Femur (tissue), 1 donor: ENCODE results near the gene POLR2E.

Experiments
- DNase-seq: peaks from one replicate; pipeline ENCODE4 v3.0.0-alpha.2; 2017

The POLR2E gene

DNA sequence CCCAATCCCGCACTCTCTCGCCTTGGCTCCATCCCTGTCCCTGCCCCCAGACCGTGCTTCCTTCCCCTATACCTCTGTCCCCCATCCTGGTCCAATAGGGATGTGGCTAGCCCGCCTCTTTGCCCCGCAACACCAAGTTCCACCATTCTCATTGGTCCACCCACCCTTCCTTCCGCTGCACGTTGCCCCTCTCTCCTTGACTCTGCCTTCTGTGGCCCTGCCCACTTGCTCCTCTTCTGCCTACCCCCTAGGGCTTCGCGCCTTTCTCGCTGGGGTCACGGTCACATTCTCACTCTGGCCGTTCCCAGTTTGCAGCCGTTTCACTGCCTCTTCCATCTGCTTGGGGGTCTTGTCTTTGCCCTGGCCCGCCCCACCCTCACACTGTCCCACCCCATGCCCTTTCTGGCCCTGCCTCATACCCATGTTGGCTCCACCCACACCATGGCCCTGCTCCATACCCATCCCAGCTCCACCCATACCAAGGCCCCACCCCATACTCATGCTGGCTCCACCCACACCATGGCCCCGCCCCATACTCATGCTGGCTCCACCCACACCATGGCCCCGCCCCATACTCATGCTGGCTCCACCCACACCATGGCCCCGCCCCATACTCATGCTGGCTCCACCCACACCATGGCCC lies 32.7 kb downstream of the POLR2E start:
- DNase-seq, result no peak

DNA sequence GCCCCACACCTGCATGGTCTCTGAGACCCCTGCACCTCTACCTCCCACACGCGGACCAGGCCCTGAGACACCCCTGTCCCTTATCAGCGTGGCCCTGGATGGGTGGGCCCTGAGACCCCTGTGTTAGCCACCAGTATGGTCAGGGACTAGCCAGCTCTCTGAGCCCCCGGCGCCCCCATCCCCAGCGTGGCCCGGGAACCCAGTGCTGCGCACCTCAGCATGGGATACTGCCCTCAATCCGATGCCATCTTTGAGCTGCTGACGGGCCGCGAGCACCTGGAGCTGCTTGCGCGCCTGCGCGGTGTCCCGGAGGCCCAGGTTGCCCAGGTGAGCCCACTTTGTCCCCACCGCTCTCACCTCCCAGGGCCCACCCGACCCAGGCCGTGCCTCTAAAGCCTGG lies 33.2 kb downstream of the POLR2E start:
- DNase-seq, result no peak

DNA sequence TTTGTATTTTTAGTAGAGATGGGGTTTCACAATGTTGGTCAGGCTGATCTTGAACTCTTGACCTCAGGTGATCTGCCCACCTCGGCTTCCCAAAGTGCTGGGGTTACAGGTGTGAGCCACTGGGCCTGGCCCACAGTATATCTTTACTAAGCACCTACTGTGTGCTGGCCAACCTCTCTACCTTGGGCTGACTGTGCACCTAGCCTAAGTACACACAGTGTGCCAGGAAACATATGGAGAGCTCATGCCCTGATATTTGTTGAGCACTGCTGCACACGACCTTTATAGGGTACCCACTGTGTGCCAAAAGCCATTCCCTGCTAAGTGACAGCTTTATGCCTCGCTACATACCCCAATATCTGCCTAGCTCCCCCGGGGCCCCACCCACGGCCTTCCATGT lies 34.5 kb downstream of the POLR2E start:
- no peak for DNase-seq

DNA sequence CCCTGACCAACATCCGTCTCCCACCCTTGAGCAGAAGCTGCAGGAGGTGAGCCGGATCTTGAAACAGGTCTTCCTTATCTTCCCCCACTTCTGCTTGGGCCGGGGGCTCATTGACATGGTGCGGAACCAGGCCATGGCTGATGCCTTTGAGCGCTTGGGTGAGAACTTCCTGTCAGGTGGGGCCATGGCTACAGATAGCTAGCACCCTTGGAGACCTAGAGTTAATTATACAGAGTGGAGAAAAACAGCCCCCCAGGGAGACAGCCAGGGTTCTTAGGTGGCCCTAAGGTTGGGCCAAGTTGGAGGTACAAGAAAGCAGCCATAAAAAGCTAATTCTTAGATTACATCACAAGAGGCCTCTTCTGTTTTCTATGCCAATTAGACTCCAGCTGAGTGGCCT lies 37.1 kb downstream of the POLR2E start:
- no peak for DNase-seq

DNA sequence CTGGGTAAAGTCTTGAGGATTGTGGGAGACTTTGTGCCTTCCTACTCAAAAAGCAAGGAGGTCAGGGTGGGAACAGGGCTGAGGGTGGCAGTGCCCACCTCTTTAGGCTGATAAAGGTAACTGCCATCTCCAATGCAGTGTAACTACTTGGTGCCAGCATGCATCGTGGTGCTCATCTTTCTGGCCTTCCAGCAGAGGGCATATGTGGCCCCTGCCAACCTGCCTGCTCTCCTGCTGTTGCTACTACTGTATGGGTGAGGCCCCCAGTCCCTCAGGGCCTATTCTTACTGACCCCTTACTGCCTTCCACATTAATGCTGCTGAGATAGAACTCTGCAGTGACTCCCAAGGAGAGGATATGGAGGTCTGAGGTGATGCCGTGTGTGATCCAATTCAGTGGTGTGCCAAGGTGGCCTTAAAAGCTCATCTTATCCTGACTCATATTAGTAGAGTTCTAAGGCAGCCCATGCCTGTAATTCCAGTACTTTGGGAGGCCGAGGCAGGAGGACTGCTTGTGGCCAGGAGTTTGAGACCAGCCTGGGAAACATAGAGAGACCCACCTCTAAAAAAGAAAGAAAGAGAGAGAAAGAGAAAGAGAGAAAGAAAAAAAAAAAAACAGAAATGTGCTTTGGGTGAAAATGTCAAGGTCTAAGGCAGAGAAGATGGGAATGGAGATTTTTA lies 37.9 kb downstream of the POLR2E start:
- no peak for DNase-seq

DNA sequence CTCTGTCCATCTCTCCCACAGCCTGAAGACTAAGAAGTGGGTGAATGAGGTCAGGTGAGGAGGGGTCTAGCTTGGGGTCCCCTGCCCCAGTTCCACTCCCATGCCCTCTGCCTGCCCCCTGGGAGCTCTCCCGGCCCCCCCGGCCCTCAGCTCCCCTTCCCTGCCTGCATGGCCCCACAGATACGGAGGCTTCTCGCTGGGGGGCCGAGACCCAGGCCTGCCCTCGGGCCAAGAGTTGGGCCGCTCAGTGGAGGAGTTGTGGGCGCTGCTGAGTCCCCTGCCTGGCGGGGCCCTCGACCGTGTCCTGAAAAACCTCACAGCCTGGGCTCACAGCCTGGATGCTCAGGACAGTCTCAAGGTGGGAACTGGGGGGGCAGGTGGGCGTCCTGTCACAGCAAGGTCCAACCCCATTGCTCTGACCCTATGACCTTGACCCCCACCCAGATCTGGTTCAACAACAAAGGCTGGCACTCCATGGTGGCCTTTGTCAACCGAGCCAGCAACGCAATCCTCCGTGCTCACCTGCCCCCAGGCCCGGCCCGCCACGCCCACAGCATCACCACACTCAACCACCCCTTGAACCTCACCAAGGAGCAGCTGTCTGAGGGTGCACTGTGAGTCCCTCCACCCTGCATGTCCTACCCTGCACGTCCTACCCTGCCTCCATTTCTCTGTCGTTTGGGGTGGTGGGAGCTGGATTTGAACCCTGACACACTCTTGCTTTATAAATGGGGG lies 39.1 kb downstream of the POLR2E start:
- no peak for DNase-seq

DNA sequence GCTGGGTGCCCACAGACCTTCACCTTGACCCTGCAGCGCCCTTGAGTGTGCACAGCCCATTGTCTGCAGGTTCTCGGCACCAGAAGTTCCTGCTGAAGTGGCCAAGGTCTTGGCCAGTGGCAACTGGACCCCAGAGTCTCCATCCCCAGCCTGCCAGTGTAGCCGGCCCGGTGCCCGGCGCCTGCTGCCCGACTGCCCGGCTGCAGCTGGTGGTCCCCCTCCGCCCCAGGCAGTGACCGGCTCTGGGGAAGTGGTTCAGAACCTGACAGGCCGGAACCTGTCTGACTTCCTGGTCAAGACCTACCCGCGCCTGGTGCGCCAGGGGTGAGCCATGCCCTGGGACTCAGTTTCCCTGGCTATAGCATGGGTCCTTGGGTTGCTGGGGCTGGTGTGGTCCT lies 40.1 kb downstream of the POLR2E start:
- DNase-seq, result no peak

DNA sequence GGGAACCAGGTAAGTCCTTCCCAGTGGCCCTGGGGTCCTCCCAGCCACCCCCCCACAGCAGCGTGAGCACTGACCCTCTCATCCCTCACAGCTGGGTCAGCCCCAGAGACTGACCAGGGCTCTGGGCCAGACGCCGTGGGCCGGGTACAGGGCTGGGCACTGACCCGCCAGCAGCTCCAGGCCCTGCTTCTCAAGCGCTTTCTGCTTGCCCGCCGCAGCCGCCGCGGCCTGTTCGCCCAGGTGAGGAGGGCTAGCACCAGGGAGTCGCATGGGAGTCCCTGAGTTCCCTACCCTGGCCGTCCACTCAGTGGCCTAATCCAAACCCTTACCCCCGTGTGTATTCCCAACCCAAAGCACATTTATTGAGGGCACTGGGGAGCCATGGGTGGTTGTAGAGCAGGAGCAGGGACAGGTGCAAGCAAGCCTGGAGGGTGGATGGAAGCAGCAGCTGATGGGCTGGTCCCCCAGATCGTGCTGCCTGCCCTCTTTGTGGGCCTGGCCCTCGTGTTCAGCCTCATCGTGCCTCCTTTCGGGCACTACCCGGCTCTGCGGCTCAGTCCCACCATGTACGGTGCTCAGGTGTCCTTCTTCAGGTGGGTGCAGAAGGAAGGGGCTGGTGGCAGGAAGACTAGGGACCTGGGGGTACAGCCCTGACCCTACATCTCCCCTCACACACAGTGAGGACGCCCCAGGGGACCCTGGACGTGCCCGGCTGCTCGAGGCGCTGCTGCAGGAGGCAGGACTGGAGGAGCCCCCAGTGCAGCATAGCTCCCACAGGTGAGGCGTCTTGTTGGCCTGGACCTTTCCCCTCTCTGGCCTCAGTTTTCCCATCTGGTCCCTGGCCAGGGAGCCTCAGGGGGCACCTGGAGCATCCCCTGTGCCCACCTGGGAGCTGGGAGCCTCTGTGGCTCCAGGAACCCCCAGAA lies 40.8 kb downstream of the POLR2E start:
- DNase-seq, result no peak

DNA sequence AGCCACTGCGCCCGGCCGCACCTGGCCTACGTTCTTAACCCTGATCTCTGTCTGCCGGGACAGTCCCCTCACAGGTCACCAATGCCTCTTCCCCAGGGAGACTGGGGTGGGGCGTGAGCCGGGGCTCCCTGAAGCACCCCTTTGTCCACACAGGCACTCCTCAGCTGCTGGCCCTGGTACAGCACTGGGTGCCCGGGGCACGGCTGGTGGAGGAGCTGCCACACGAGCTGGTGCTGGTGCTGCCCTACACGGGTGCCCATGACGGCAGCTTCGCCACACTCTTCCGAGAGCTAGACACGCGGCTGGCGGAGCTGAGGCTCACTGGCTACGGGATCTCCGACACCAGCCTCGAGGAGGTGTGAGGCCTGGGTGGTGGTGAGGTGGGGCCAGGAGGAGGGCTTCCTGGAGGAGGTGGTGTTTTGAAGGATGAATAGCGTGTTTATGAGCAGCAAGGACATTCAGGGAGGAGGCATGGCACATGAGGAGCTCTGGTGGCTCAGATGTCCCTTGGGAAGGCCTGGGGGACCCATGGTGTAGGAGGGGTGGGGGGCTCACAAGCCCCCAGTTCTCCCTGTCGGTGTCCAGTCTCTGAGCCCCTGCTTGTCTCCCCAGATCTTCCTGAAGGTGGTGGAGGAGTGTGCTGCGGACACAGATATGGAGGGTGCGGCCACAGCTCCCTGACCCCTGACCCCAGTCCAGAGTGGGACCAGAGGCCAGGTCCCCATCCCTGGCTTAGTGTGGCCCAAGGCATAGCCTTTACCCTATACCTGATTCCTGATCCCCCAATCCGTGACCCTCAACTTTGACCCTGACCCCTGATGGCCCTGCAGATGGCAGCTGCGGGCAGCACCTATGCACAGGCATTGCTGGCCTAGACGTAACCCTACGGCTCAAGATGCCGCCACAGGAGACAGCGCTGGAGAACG lies 41.7 kb downstream of the POLR2E start:
- no peak for DNase-seq

DNA sequence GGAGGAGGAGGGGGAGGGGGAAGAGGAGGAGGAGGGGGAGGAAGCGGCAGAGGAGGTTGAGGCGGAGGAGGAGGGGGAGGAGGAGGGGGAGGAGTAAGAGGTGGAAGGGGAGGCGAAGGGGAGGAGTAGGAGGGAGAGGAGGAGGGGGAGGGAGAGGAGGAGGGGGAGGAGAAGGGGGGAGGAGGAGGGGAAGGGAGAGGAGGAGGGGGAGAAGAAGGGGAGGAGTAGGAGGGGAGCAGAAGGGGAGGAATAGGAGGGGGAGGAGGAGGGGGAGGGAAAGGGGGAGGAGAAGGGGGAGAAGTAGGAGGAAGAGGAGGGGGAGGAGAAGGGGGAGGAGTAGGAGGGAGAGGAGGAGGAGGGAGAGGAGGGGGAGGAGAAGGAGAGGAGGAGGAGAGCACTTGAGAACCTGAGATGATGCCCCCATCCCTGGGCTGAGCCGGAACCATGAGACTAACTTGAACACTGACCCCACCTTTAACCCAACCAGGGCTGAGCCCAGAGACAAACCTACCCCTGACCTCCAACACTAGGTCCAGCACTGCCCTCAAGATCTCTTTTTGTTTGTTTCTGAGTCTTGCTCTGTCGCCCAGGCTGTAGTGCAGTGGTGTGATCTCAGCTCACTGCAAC lies 42.7 kb downstream of the POLR2E start:
- no peak for DNase-seq

DNA sequence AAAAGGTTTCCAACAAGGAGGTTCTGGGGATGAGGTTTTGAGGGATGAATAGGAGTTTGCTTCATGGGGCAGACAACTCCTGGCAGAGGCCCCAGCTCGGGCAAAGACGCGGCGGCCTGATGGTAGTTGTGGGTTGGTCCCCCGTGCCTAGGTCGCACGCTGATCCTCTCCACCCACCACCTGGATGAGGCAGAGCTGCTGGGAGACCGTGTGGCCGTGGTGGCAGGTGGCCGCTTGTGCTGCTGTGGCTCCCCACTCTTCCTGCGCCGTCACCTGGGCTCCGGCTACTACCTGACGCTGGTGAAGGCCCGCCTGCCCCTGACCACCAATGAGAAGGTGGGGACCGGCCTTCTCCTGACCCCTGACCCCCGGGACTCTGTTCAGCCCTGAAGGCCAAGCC lies 43.4 kb downstream of the POLR2E start:
- no peak for DNase-seq

DNA sequence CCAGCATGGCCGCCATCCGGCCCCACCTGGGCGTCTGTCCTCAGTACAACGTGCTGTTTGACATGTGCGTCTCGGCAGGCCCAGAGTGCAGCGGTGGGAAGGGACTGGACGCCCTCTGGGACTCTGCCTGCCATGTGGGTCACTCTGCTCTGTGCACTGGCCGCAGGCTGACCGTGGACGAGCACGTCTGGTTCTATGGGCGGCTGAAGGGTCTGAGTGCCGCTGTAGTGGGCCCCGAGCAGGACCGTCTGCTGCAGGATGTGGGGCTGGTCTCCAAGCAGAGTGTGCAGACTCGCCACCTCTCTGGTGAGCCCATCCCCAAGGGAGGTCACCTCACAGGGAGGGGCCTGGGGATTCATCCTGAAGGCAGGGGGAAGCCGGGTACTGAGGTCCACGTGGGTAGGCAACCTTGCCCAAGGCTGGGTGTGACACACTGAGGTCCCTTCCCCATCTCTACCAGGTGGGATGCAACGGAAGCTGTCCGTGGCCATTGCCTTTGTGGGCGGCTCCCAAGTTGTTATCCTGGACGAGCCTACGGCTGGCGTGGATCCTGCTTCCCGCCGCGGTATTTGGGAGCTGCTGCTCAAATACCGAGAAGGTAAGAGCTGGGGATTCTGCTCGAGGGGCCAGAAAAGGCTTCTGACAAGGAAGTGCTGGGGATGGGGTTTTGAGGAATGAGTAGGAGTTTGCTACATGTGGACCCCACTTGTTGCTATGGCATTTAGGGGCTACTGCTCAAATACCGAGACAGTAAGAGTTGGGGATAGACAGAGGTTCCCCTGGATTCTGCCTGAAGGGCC lies 44.0 kb downstream of the POLR2E start:
- DNase-seq, result no peak

DNA sequence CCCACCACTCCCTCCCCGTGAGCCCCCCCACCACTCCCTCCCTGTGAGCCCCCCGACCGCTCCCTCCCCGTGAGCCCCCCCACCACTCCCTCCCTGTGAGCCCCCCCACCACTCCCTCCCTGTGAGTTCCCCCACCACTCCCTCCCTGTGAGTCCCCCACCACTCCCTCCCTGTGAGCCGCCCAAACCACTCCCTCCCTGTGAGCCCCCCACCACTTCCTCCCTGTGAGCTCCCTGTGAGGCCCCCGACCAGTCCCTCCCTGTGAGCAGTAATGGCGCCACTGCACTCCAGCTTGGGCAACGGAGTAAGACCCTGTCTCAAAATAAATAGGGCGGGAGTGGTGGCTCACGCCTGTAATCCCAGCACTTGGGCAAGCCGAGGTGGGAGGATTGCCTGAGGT lies 45.4 kb downstream of the POLR2E start:
- DNase-seq, result no peak

DNA sequence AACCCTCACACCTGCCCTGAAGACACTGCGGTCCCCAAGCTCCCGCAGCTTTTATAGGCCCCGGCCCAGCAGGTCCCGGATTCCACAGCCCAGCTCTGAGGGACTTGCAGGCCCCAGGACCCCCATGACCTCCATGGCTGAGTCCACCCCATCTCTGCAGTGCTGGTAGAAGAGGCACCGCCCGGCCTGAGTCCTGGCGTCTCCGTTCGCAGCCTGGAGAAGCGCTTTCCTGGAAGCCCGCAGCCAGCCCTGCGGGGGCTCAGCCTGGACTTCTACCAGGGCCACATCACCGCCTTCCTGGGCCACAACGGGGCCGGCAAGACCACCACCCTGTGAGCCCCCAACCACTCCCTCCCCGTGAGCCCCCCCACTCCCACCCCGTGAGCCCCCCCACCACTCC lies 46.1 kb downstream of the POLR2E start:
- no peak for DNase-seq

DNA sequence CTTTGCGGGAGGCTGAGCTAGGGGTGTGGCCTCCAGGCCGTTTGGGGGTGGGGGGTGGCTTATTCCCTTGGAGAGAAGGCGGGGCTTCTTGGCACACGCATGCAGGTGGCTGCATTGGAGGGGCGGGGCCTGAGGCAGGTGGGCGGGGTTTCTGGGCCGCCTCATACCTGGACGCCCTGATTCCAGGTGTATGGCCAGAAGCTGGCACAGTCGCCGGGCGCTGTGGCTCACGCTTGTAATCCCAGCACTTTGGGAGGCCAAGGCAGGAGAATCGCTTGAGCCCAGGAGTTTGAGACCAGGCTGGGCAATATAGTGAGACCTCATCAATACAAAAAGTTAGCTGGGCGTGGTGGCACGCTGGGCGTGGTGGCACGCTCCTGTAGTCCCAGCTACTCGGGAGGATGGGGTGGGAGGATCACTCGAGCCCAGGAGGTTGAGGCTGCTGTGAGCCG lies 47.5 kb downstream of the POLR2E start:
- no peak for DNase-seq

DNA sequence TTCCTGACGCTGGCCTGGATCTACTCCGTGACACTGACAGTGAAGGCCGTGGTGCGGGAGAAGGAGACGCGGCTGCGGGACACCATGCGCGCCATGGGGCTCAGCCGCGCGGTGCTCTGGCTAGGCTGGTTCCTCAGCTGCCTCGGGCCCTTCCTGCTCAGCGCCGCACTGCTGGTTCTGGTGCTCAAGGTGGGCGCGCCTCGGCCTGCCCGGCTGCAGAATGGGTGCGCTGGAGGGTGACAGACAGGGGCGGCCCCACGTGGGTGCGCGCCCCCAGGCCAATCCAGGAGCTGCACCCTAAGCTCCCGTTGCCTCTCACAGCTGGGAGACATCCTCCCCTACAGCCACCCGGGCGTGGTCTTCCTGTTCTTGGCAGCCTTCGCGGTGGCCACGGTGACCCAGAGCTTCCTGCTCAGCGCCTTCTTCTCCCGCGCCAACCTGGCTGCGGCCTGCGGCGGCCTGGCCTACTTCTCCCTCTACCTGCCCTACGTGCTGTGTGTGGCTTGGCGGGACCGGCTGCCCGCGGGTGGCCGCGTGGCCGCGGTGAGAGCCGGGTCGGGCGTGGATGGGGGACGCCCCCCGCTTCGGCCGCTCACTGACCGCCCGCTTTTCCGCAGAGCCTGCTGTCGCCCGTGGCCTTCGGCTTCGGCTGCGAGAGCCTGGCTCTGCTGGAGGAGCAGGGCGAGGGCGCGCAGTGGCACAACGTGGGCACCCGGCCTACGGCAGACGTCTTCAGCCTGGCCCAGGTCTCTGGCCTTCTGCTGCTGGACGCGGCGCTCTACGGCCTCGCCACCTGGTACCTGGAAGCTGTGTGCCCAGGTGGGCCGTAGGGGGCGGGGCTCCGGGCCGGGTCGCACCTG lies 48.1 kb downstream of the POLR2E start:
- DNase-seq, result no peak

DNA sequence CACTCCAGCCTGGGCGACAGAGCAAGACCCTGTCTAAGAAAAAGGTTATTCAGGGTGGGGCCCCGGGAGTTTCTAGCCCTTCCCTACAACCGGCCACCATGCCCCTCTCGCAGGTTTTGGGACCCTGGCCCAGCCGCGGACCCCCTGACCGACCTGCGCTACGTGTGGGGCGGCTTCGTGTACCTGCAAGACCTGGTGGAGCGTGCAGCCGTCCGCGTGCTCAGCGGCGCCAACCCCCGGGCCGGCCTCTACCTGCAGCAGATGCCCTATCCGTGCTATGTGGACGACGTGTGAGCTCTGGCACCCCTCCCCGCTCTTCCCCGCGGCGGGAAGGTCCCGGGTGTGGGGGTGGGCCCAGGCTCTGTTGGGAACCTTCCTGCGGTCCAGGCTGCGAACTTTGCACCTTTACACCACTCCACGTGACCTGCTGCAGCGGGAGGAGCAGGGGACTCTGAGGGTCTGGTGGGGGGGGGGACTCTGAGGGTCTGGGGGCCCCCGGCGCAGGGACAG lies 49.0 kb downstream of the POLR2E start:
- DNase-seq, result no peak

DNA sequence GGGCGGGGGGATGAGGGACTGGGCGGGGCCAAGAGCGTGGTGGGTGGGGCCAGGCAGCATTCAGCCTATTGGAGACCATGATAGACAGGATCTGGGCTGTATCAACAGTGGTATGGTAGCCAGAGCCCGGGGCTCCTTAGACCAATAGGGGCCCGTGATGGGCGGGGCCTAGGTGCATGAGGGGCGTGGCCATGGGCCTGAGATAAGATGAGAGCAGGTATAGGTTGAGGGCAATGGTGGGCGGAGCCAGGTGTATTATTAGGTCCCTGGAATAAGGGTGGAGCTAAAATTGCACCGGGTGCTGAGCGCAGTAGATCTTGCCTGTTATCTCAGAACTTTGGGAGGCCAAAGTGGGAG lies 50.0 kb downstream of the POLR2E start:
- no peak for DNase-seq
